ENCODE data around the gene RNF31.

DNA sequence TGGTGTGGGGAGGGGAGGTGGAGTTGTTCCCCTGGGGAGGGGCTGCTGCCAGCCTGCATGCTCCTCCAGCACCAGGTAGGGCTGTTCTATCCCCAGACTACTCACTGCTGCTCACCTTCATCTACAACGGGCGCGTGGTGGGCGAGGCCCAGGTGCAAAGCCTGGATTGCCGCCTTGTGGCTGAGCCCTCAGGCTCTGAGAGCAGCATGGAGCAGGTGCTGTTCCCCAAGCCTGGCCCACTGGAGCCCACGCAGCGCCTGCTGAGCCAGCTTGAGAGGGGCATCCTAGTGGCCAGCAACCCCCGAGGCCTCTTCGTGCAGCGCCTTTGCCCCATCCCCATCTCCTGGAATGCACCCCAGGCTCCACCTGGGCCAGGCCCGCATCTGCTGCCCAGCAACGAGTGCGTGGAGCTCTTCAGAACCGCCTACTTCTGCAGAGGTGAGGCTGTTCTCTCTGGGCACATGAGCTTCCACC, 17.3 kb downstream of the RNF31 start:
- TF ChIP-seq, protein P1, sequence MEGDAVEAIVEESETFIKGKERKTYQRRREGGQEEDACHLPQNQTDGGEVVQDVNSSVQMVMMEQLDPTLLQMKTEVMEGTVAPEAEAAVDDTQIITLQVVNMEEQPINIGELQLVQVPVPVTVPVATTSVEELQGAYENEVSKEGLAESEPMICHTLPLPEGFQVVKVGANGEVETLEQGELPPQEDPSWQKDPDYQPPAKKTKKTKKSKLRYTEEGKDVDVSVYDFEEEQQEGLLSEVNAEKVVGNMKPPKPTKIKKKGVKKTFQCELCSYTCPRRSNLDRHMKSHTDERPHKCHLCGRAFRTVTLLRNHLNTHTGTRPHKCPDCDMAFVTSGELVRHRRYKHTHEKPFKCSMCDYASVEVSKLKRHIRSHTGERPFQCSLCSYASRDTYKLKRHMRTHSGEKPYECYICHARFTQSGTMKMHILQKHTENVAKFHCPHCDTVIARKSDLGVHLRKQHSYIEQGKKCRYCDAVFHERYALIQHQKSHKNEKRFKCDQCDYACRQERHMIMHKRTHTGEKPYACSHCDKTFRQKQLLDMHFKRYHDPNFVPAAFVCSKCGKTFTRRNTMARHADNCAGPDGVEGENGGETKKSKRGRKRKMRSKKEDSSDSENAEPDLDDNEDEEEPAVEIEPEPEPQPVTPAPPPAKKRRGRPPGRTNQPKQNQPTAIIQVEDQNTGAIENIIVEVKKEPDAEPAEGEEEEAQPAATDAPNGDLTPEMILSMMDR (IDR thresholded peaks at IDR 0.05) = no peak
- TF ChIP-seq POLR2A (IDR thresholded peaks at IDR 0.05) (no peak), EP300 (IDR thresholded peaks at IDR 0.05) (no peak)
